GM12864 (cell line): ENCODE data around the gene RAD21L1.

ENCODE experiments used
- DNase-seq: peaks from one replicate; pipeline ENCODE4 v3.0.0-alpha.2; 2011; ENCODE audit warnings: low read depth
- H3K4me3 ChIP-seq: 2 replicates; pipeline ENCODE4 v1.5.1; 2011; ENCODE audit warnings: mild to moderate bottlenecking, low read depth, low read length, control low read depth
- CTCF ChIP-seq: IDR thresholded peaks from 2 replicates; pipeline ENCODE4 v1.5.1; 2011; ENCODE audit warnings: low read depth, mild to moderate bottlenecking, moderate library complexity, low read length, control low read depth, inconsistent platforms; ENCODE audit errors: missing control alignments

Gene RAD21L1

GRCh38 chr20:1184260-1184637, 41.6 kb upstream of the RAD21L1 start:
- TF ChIP-seq CTCF = no peak
- no peak for DNase-seq
- no peak overlapping the region for H3K4me3 ChIP-seq

DNA sequence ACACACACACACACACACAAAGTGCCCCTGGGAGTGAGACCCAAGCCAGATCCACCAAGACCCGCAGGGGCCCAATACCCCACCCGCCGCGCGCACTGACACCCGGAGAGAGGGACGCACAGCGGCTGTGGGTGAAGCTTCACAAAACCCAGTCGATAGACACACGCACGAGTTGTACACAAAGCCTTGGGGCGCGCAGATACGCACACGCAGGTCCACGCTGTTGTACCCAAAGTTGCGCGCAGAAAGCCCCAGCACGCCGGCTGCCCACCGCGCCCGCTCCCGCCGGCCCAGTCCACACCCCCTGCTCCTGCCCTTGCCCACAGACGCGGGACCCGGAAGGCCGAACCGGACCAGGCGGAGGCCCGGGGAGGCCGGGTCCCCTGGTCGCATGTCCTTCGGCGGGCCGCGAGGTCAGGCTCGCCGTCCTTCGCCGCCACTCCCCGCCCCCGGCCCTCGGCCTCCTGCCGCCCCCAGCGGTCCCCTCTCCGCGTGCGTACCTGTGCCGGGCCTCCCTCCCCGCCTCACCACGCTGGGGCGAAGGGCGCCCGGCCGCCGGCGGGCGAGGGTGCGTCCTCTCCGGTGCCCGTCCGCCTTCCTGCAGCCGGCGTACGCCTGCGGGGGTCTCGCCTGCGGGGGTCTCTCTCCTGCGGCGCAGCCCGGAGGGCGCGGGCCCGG, 41.1 kb upstream of the RAD21L1 start, which contains the start of gene TMEM74B:
TMEM74B (minus strand) TSS at position 344 of the 678 bp plus-strand sequence. CDS start 1,180 bp downstream, outside the sequence.
- DNase-seq = no peak
- no peak within 1 kb of the TSS; the same call in 1 of the 2 replicates for H3K4me3 ChIP-seq
- no peak for TF ChIP-seq CTCF

DNA sequence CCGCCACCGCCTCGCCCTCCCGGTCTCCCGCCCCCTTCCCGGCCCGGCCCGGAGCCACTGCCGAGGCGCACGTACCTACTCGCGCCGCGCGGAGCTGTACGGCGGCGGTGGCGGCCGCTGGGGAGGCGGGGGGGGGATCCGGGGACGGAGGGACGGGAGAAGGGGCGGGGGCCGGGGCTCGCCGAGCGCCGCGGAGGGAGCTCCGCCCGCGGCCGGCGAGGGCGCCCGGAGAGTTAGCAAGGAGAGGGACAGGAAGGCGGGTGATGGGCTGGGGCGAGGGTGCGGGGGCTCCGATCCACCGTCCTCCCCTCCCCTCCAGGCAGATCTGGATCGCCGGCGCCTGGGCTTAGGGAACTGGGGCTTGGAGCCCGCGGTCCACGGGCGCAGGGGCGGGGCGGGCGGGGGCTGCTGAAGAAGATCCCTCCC, 40.5 kb upstream of the RAD21L1 start:
- H3K4me3 ChIP-seq = no peak overlapping the region; the same call in 1 of the 2 replicates
- no peak for DNase-seq
- TF ChIP-seq CTCF = no peak

GRCh38 chr20:1185790-1186334, 40.0 kb upstream of the RAD21L1 start:
- peak; percentile 61 for TF ChIP-seq CTCF
- no peak overlapping the region for H3K4me3 ChIP-seq
- DNase-seq = no peak

- no peak for TF ChIP-seq CTCF
- no peak overlapping the region for H3K4me3 ChIP-seq
- no peak for DNase-seq
Observed at GRCh38 chr20:1186367-1186991, 39.4 kb upstream of the RAD21L1 start.

GRCh38 chr20:1187605-1188171, 38.2 kb upstream of the RAD21L1 start:
- no peak overlapping the region for H3K4me3 ChIP-seq
- DNase-seq = no peak
- TF ChIP-seq CTCF = no peak
